Measurements from ENCODE around the gene C17orf78.

DNA sequence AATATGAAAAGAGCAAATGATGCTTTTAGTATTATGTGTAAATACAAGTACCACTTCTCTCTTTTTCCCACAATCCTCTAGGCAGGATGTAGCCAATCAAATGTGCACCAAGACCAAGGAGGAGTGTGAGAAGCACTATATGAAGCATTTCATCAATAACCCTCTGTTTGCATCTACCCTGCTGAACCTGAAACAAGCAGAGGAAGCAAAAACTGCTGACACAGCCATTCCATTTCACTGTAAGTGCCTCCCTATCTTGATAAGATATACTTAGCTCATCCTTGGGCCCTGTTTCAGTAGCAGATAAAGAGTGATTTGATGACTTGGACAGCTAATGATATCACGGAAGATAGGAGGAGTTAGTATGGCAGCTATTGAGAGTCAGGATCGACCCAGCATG is 64.6 kb downstream of the C17orf78 start:
- TF ChIP-seq MAFK (conservative IDR thresholded peaks at IDR 0.05 in 1 of 2, IDR thresholded peaks at IDR 0.05 in 1 of 2; ENCODE audit: low read length in 2 of 2) (peak; percentile 95 to 97), CCAR2 (optimal IDR thresholded peaks at IDR 0.05; ENCODE audit: low read depth, low read length) (no peak), NFE2L2 (IDR thresholded peaks at IDR 0.05; ENCODE audit: low read length) (no peak), ZNF777 (CRISPR knock-in tag; IDR thresholded peaks at IDR 0.05) (no peak), ZNF570 (CRISPR knock-in tag; IDR thresholded peaks at IDR 0.05; ENCODE audit: borderline replicate concordance) (no peak), RFX5 (IDR thresholded peaks at IDR 0.05; ENCODE audit: low read depth, low read length) (no peak)
